Subcutaneous abdominal adipose tissue (tissue), 5 donors: ENCODE results near the gene MRPS27.
"Not testable (repeated sequence)": the region's sequence is repeated elsewhere in the genome, so short reads cannot be mapped to it uniquely, and the experiment has no call there.

Experiments
- H3K27ac ChIP-seq: one replicate; pipeline ENCODE4 v1.7.0; 2013; ENCODE audit warnings: low read depth, mild to moderate bottlenecking, inconsistent platforms, low read length, moderate library complexity
- H3K27me3 ChIP-seq, 5 donors: one replicate each; pipeline ENCODE4 v1.7.0; 2013; ENCODE audit warnings: low read length in 5 of 5, inconsistent platforms in 1 of 5; ENCODE audit not compliant: control insufficient read depth in 5 of 5, insufficient read depth in 4 of 5
- H3K36me3 ChIP-seq, 5 donors: one replicate each; pipeline ENCODE4 v1.7.0; 2013; ENCODE audit warnings: low read length in 5 of 5; ENCODE audit not compliant: control insufficient read depth in 5 of 5, insufficient read depth in 5 of 5
- H3K4me1 ChIP-seq, 5 donors: one replicate each; pipeline ENCODE4 v1.7.0; 2013; ENCODE audit warnings: low read length in 5 of 5, mild to moderate bottlenecking in 3 of 5, moderate library complexity in 1 of 5; ENCODE audit not compliant: control insufficient read depth in 5 of 5, insufficient read depth in 5 of 5
- H3K4me3 ChIP-seq, 5 donors: one replicate each; pipeline ENCODE4 v1.7.0; 2013; ENCODE audit warnings: low read length in 5 of 5, low read depth in 1 of 5
- H3K9ac ChIP-seq, 5 donors: one replicate each; pipeline ENCODE4 v1.7.0; 2013; ENCODE audit warnings: low read length in 5 of 5, mild to moderate bottlenecking in 4 of 5, moderate library complexity in 3 of 5
- H3K9me3 ChIP-seq, 5 donors: one replicate each; pipeline ENCODE4 v1.7.0; 2013; ENCODE audit warnings: low read length in 5 of 5; ENCODE audit not compliant: control insufficient read depth in 5 of 5
- donor health status: healthy.
- donor health status: healthy.
- donor health status: healthy.
- donor health status: healthy.
- donor health status: healthy.

Gene MRPS27

GRCh38 chr5:72307968-72308852 lies 11.8 kb downstream of the MRPS27 start:
- no peaks in the 10 kb centered on the region for H3K27me3 ChIP-seq
- peak overlapping the region; percentile 67 to 95 (median 86) for H3K4me3 ChIP-seq
- peaks cover 0 to 20% (median 17%) of the 10 kb centered on the region in 5 donors for H3K4me1 ChIP-seq
- peaks cover 5 to 28% (median 21%) of the 10 kb centered on the region in 5 donors for H3K36me3 ChIP-seq
- no peaks in the 10 kb centered on the region for H3K9me3 ChIP-seq
- H3K9ac ChIP-seq: peak overlapping the region; percentile 64 to 92 (median 87)
- H3K27ac ChIP-seq: peak overlapping the region; percentile 95

- no peaks in the 10 kb centered on the region for H3K27me3 ChIP-seq
- H3K4me1 ChIP-seq: peaks cover 0 to 20% (median 17%) of the 10 kb centered on the region in 5 donors
- peak overlapping the region; percentile 64 to 92 (median 87) for H3K9ac ChIP-seq
- H3K36me3 ChIP-seq: peaks cover 5 to 25% (median 18%) of the 10 kb centered on the region in 5 donors
- H3K4me3 ChIP-seq: peak overlapping the region; percentile 67 to 95 (median 86)
- no peaks in the 10 kb centered on the region for H3K9me3 ChIP-seq
- H3K27ac ChIP-seq: peak overlapping the region; percentile 95
Measured at GRCh38 chr5:72307573-72307967, 12.5 kb downstream of the MRPS27 start.

- Histone ChIP-seq H3K4me1 (peaks cover 0 to 24% (median 17%) of the 10 kb centered on the region in 5 donors), H3K9me3 (no peaks in the 10 kb centered on the region), H3K27ac (peak overlapping the region; percentile 35)
Measured at GRCh38 chr5:72305194-72306142, 14.6 kb downstream of the MRPS27 start.

GRCh38 chr5:72302171-72302570 lies 17.9 kb downstream of the MRPS27 start:
- Histone ChIP-seq H3K27me3 (no peaks in the 10 kb centered on the region), H3K27ac (no peak overlapping the region), H3K4me3 (no peak overlapping the region), H3K4me1 (peaks cover 0 to 22% (median 5%) of the 10 kb centered on the region in 5 donors), H3K9me3 (no peaks in the 10 kb centered on the region), H3K9ac (no peak overlapping the region), H3K36me3 (peaks cover 0 to 4% (median 0%) of the 10 kb centered on the region in 5 donors)

More at GRCh38 chr5:72305194-72306142, 14.6 kb downstream of the MRPS27 start:
- peaks cover 0 to 13% (median 7%) of the 10 kb centered on the region in 5 donors for H3K36me3 ChIP-seq
- H3K9ac ChIP-seq: no peak overlapping the region
- H3K27me3 ChIP-seq: no peaks in the 10 kb centered on the region
- H3K4me3 ChIP-seq: no peak overlapping the region

- Histone ChIP-seq H3K27ac (no peak overlapping the region), H3K4me1 (peaks cover 0 to 21% (median 4%) of the 10 kb centered on the region in 5 donors), H3K9me3 (no peaks in the 10 kb centered on the region)
Measured at GRCh38 chr5:72301557-72301956, 18.5 kb downstream of the MRPS27 start.

GRCh38 chr5:72300590-72301339 lies 19.3 kb downstream of the MRPS27 start:
- Histone ChIP-seq H3K36me3 (peaks cover 0 to 4% (median 0%) of the 10 kb centered on the region in 5 donors), H3K27me3 (no peaks in the 10 kb centered on the region), H3K9ac (no peak overlapping the region), H3K4me3 (no peak overlapping the region), H3K9me3 (no peaks in the 10 kb centered on the region), H3K4me1 (peaks cover 0 to 29% (median 9%) of the 10 kb centered on the region in 5 donors), H3K27ac (no peak overlapping the region)

More at GRCh38 chr5:72301557-72301956, 18.5 kb downstream of the MRPS27 start:
- Histone ChIP-seq H3K4me3 (no peak overlapping the region), H3K36me3 (peaks cover 0 to 4% (median 0%) of the 10 kb centered on the region in 5 donors), H3K9ac (peak overlapping the region in 1 of 5 donors; percentile 9), H3K27me3 (no peaks in the 10 kb centered on the region)

GRCh38 chr5:72298711-72299110 lies 21.3 kb downstream of the MRPS27 start:
- Histone ChIP-seq H3K9me3 (no peaks in the 10 kb centered on the region), H3K9ac (no peak overlapping the region), H3K4me1 (peaks cover 0 to 31% (median 6%) of the 10 kb centered on the region in 5 donors), H3K27ac (no peak overlapping the region), H3K27me3 (no peaks in the 10 kb centered on the region), H3K4me3 (no peak overlapping the region), H3K36me3 (peaks cover 0 to 4% (median 0%) of the 10 kb centered on the region in 5 donors)

GRCh38 chr5:72298136-72298535 lies 21.9 kb downstream of the MRPS27 start:
- H3K4me3 ChIP-seq, H3K27me3 ChIP-seq, H3K36me3 ChIP-seq, H3K27ac ChIP-seq, H3K9me3 ChIP-seq, H3K9ac ChIP-seq: not testable (repeated sequence)
- peaks cover 0 to 33% (median 6%) of the 10 kb centered on the region in 5 donors for H3K4me1 ChIP-seq

- Histone ChIP-seq H3K36me3 (peaks cover 0 to 4% (median 0%) of the 10 kb centered on the region in 5 donors), H3K27me3 (no peaks in the 10 kb centered on the region), H3K9me3 (no peaks in the 10 kb centered on the region), H3K27ac (peak overlapping the region; percentile 43), H3K9ac (no peak overlapping the region), H3K4me3 (no peak overlapping the region), H3K4me1 (peaks cover 0 to 33% (median 9%) of the 10 kb centered on the region in 5 donors)
Measured at GRCh38 chr5:72296256-72296655, 23.8 kb downstream of the MRPS27 start.
